Aorta (tissue), 5 donors: ENCODE results near the gene TMEM181. TPM values are rescaled to one million over a fixed set of nuclear protein-coding genes. Genes with fewer than 3 reads are reported as not detected.
A peak's percentile ranks its signal among the peaks of the same experiment; 100 is the strongest.

Source experiments
- ATAC-seq: fragments of 200-7000 bp; cut with Tn5 transposase; one replicate; pipeline ENCODE4 v1.9.1; 2022; ENCODE audit warnings: moderate library complexity; ENCODE audit not compliant: low FRiP score
- DNase-seq, 2 donors: peaks; one replicate each; pipeline ENCODE4 v3.0.0-alpha.2; 2020
- H3K27ac ChIP-seq, 2 donors: one replicate each; pipeline ENCODE4 v1.5.1; 2013; ENCODE audit warnings: low read length in 2 of 2, mild to moderate bottlenecking in 2 of 2, moderate library complexity in 2 of 2, control low read depth in 1 of 2, inconsistent platforms in 1 of 2, low read depth in 1 of 2
- H3K27me3 ChIP-seq, 2 donors: one replicate each; pipeline ENCODE4 v1.6.1; 2013; ENCODE audit warnings: control low read depth in 1 of 2, low read length in 1 of 2, mild to moderate bottlenecking in 1 of 2, moderate library complexity in 1 of 2; ENCODE audit not compliant: insufficient read depth in 2 of 2, control insufficient read depth in 1 of 2
- H3K36me3 ChIP-seq, 2 donors: one replicate each; pipeline ENCODE4 v1.6.1; 2013; ENCODE audit warnings: control low read depth in 1 of 2, low read length in 1 of 2, mild to moderate bottlenecking in 1 of 2; ENCODE audit not compliant: insufficient read depth in 2 of 2, control insufficient read depth in 1 of 2
- H3K4me1 ChIP-seq, 2 donors: one replicate each; pipeline ENCODE4 v1.6.1; 2013; ENCODE audit warnings: low read length in 2 of 2, control low read depth in 1 of 2, mild to moderate bottlenecking in 1 of 2, moderate library complexity in 1 of 2; ENCODE audit not compliant: insufficient read depth in 2 of 2, control insufficient read depth in 1 of 2
- H3K4me3 ChIP-seq, 2 donors: one replicate each; pipeline ENCODE4 v1.5.1; 2013; ENCODE audit warnings: low read length in 2 of 2, control low read depth in 1 of 2, mild to moderate bottlenecking in 1 of 2
- H3K9me3 ChIP-seq: one replicate; pipeline ENCODE4 v1.6.1; 2013; ENCODE audit warnings: mild to moderate bottlenecking, low read length; ENCODE audit not compliant: control insufficient read depth
- WGBS, 2 donors: extraction: QIAGEN DNeasy Blood & Tissue Kit; methylation state at CpG; one replicate each; pipeline ENCODE4 v1.1.7; 2013; 5-methylcytosine and 5-hydroxymethylcytosine counted together
- intact Hi-C, 2 donors: fragments of 100-400 bp; cut with DNase I; formaldehyde crosslinking; loops; one replicate each; pipeline versions ENCODE4 v1.14.2 to v1.15.0; 2022
- long read RNA-seq, 2 donors: library from polyadenylated mRNA; unstranded; transcript quantifications; one replicate each; pipeline ENCODE4 v2.0.0, GENCODE V29; 2020 to 2021
- polyA plus RNA-seq, 2 donors: library from polyadenylated mRNA; stranded (reverse); fragments of 200-250 nt; gene quantifications; one replicate each; pipeline ENCODE4 v1.2.3, GENCODE V29; 2013
- total RNA-seq, 2 donors: library from RNA; stranded (reverse); fragmentation: NEBNext Ultra II Directional; extraction: Animal tissue kit (Norgen Biotek cat#: 25700); gene quantifications; one replicate each; pipeline ENCODE4 v1.2.1, GENCODE V29; 2021
- donor health status: healthy with polysubstance abuse.
- donor health status: Bipolar disorder and iron deficiency.
- donor health status: DM: no; HTN: no; CAD: no.
- donor health status: DM: no; HTN: no; CAD: no.
- donor health status: DM: yes; HTN: yes; CAD: no.

The TMEM181 gene
- total RNA-seq (10 to 100 TPM; 23.7 to 25.9 TPM), polyA plus RNA-seq (10 to 100 TPM in 1 of 2 donors, 1 to 10 TPM in 1; 7.4 to 12.2 TPM)
- long read RNA-seq, donor 1, partial matches to known transcripts, result 0 of 8 reads
- long read RNA-seq, donor 1, other reads (novel, unspliced or antisense), result 8 of 8 reads
- long read RNA-seq, donor 2, partial matches to known transcripts, result 0 of 24 reads
- long read RNA-seq, donor 2, other reads (novel, unspliced or antisense), result 24 of 24 reads

- WGBS, 2 donors, result 0% methylated on average over 107 to 120 of the region's 120 CpGs
- Histone ChIP-seq H3K4me1 (no peaks in the 10 kb centered on the region), H3K27me3 (no peaks in the 10 kb centered on the region), H3K4me3 (peak within 1 kb of the TSS; percentile 67 to 96), H3K36me3 (no peaks in the 10 kb centered on the region), H3K9me3 (no peaks in the 10 kb centered on the region), H3K27ac (peak within 1 kb of the TSS; percentile 47 to 78)
- intact Hi-C loops, result loop anchor here in 1 of 2 donors (10.0 kb wide), 1 partner anchor 185 kb away; no protein-coding TSS in a partner anchor
- ATAC-seq (peak; percentile 94), DNase-seq (peak; percentile 92 to 96)
Measured at GRCh38 chr6:158559895-158560835, at the start of gene TMEM181. TMEM181 (plus strand) TSS chr6:158560091; CDS start chr6:158560225, 134 bp downstream.

GRCh38 chr6:158512809-158513208 is 47.1 kb upstream of the TMEM181 start:
- Histone ChIP-seq H3K27me3 (no peaks in the 10 kb centered on the region), H3K4me1 (no peaks in the 10 kb centered on the region), H3K4me3 (no peak overlapping the region), H3K36me3 (no peaks in the 10 kb centered on the region), H3K9me3 (no peaks in the 10 kb centered on the region), H3K27ac (no peak overlapping the region)
- no peak for DNase-seq
- intact Hi-C loops, result no loop called here
- WGBS, 2 donors, result 90 to 91% methylated on average over 4 of the region's 4 CpGs
- no peak for ATAC-seq

- intact Hi-C loops, result no loop called here
- Histone ChIP-seq H3K36me3 (no peaks in the 10 kb centered on the region), H3K4me1 (no peaks in the 10 kb centered on the region), H3K27ac (no peak overlapping the region), H3K4me3 (no peak overlapping the region), H3K9me3 (no peaks in the 10 kb centered on the region), H3K27me3 (no peaks in the 10 kb centered on the region)
- no peak for DNase-seq
- whole genome bisulfite sequencing, 2 donors, result 90 to 97% methylated on average over 4 of the region's 4 CpGs
- no peak for ATAC-seq
Measured at GRCh38 chr6:158514176-158514575, 45.7 kb upstream of the TMEM181 start.

GRCh38 chr6:158514991-158515390 is 44.9 kb upstream of the TMEM181 start:
- WGBS, 2 donors, result 94% methylated on average over 8 of the region's 8 CpGs
- H3K4me3 ChIP-seq, result no peak overlapping the region
- no peaks in the 10 kb centered on the region for H3K27me3 ChIP-seq
- H3K9me3 ChIP-seq, result no peaks in the 10 kb centered on the region
- H3K36me3 ChIP-seq, result no peaks in the 10 kb centered on the region
- no peak overlapping the region for H3K27ac ChIP-seq
- ATAC-seq, result no peak
- no peaks in the 10 kb centered on the region for H3K4me1 ChIP-seq
- intact Hi-C loops, result no loop called here
- no peak for DNase-seq

GRCh38 chr6:158516098-158516497 is 43.8 kb upstream of the TMEM181 start:
- Histone ChIP-seq H3K4me3 (no peak overlapping the region), H3K27me3 (no peaks in the 10 kb centered on the region), H3K4me1 (no peaks in the 10 kb centered on the region), H3K36me3 (no peaks in the 10 kb centered on the region), H3K27ac (no peak overlapping the region), H3K9me3 (no peaks in the 10 kb centered on the region)
- WGBS, 2 donors, result 30 to 33% methylated on average over 33 of the region's 33 CpGs
- intact Hi-C loops, result no loop called here
- ATAC-seq (no peak), DNase-seq (no peak)

- Histone ChIP-seq H3K9me3 (no peaks in the 10 kb centered on the region), H3K4me1 (no peaks in the 10 kb centered on the region), H3K27me3 (no peaks in the 10 kb centered on the region), H3K27ac (no peak overlapping the region), H3K4me3 (no peak overlapping the region), H3K36me3 (no peaks in the 10 kb centered on the region)
- ATAC-seq (no peak), DNase-seq (no peak)
- 90 to 91% methylated on average over 8 of the region's 8 CpGs for WGBS, 2 donors
- intact Hi-C loops, result no loop called here
Measured at GRCh38 chr6:158517038-158517437, 42.9 kb upstream of the TMEM181 start.

GRCh38 chr6:158517581-158517980 is 42.3 kb upstream of the TMEM181 start:
- H3K27ac ChIP-seq, result no peak overlapping the region
- intact Hi-C loops, result no loop called here
- DNase-seq (no peak), ATAC-seq (no peak)
- no peaks in the 10 kb centered on the region for H3K4me1 ChIP-seq
- H3K36me3 ChIP-seq, result no peaks in the 10 kb centered on the region
- 78 to 81% methylated on average over 5 of the region's 5 CpGs for WGBS, 2 donors
- H3K27me3 ChIP-seq, result no peaks in the 10 kb centered on the region
- H3K9me3 ChIP-seq, result no peaks in the 10 kb centered on the region
- H3K4me3 ChIP-seq, result no peak overlapping the region

GRCh38 chr6:158518191-158519127 is 41.4 kb upstream of the TMEM181 start:
- intact Hi-C loops, result no loop called here
- Histone ChIP-seq H3K27me3 (no peaks in the 10 kb centered on the region), H3K4me3 (no peak overlapping the region), H3K36me3 (no peaks in the 10 kb centered on the region), H3K27ac (no peak overlapping the region), H3K9me3 (no peaks in the 10 kb centered on the region), H3K4me1 (no peaks in the 10 kb centered on the region)
- ATAC-seq, result no peak
- 15 to 16% methylated on average over 18 of the region's 18 CpGs for WGBS, 2 donors
- no peak for DNase-seq
